ENCODE measurements around the gene CAMTA1.

- TF ChIP-seq POLR2A (IDR thresholded peaks at IDR 0.05; ENCODE audit: low read length) (no peak), GATA1 (IDR thresholded peaks at IDR 0.05; ENCODE audit: low read depth, low read length) (no peak)
Measured at GRCh38 chr1:7302873-7303272, 517.6 kb downstream of the CAMTA1 start.

All from erythroblast (primary cell).